C4-2B (cell line): ENCODE measurements around the gene KCNQ5.

Source experiments
- H3K27ac ChIP-seq: fragments of 450-650 bp; 2 replicates; pipeline ENCODE4 v1.5.1; 2017
- CTCF ChIP-seq: fragments of 450-650 bp; conservative IDR thresholded peaks from 2 replicates; pipeline ENCODE4 v1.5.1; 2017; ENCODE audit warnings: mild to moderate bottlenecking
- ZFX ChIP-seq: fragments of 450-650 bp; IDR thresholded peaks from 2 replicates; pipeline ENCODE4 v1.6.1; 2017

Gene KCNQ5

DNA sequence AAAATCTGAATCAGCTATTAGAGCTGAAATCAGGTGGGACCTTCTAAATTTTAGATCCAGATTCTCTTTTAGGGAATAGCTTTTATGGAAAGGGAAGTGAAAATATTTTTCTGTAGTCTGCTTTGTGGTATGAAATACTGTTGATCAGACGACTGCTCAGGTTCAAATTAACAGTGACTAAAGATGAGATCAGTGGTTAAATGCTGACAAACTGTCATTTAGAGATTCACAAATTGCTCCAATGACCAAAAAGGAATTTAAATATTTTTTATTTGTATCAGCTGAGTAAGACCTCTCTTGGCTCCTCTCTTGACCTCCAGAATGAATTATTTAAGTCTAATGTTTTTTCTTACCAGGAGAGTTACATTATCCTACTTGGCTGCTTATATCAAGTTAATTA lies 77.3 kb downstream of the KCNQ5 start:
- no peak for TF ChIP-seq ZFX
- TF ChIP-seq CTCF, result no peak
- H3K27ac ChIP-seq, result no peak overlapping the region

DNA sequence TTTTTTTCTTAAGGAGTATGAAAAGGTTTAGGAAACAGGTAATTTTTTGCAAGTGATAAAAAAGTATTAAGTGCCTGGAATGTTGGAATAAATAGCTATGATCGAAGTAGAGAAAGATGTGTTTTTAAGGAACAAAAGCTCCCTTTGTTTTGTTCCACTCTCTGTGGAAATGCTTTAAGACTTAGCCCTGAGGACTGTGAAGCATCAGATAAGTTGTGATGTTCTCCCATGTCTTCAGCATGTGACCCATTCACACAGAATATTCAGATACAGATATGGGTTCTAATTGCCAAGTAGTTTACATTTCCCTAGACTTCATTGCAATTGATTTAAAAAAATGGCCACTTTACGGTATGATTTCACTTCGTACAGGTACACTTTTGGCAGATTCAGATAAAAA lies 80.6 kb downstream of the KCNQ5 start:
- no peak for TF ChIP-seq ZFX
- no peak for TF ChIP-seq CTCF
- H3K27ac ChIP-seq, result no peak overlapping the region

DNA sequence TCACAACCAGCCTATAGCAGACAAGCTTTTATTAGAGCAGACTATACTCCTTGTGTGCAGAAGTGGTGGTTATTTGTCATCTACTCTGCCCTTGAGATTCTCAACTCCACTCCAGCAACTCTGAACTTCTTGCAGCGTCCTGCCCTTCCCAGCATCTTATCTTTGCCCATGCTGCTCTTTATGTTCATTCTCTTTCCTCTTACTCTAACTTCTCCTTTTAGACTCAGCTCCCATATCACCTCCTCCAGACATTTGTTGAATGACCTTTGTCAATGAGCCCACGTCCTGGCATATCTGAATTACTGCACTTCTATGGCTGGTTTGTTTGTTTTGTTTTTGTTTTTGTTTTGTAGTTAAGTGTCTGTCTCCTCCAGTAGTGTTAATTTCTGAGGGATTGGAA lies 81.2 kb downstream of the KCNQ5 start:
- TF ChIP-seq ZFX, result no peak
- no peak for TF ChIP-seq CTCF
- H3K27ac ChIP-seq, result no peak overlapping the region

- H3K27ac ChIP-seq, result no peak overlapping the region
- TF ChIP-seq CTCF (peak; percentile 19), ZFX (no peak)
Measured at GRCh38 chr6:72704979-72705378, 83.1 kb downstream of the KCNQ5 start.

DNA sequence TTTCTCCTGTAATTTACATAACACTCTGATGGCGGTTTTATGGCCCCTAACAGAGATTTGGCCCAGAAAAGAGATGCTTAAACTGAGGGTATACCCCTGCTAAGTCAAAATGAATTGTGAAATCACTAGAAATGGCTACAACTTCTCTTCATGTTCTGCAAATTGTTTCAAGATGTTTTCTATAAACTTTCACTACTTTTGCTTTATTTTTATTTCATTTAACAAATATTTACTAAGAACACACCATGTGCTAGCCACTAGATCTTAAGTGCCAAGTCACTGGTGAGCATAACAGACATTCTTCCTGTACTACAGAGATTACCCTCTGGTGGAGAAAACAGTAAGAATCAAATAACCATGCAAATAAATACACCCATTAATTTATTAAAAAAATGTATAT lies 87.6 kb downstream of the KCNQ5 start:
- H3K27ac ChIP-seq, result no peak overlapping the region
- TF ChIP-seq ZFX (no peak), CTCF (no peak)

DNA sequence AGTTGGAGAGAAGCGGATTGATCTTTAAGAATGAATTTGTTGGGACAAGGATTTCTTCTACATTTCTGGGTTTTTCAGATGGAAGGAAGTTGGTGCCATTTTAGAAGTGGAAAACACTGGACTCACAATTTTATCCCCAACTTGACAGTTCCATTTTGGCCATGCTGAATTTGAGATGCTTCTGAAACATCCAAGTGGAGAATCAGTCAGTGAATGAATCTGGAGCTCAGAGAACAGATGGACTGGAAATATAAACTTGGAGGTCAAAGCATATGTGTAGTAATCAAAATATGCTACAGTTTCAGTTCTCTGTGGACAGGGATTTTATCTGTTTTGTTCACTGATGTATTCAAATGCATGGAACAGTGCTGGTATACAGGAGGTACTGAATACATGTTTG lies 89.9 kb downstream of the KCNQ5 start:
- H3K27ac ChIP-seq, result no peak overlapping the region
- TF ChIP-seq ZFX (no peak), CTCF (no peak)

GRCh38 chr6:72712910-72713309 lies 91.0 kb downstream of the KCNQ5 start:
- H3K27ac ChIP-seq, result no peak overlapping the region
- TF ChIP-seq CTCF, result no peak
- TF ChIP-seq ZFX, result no peak

DNA sequence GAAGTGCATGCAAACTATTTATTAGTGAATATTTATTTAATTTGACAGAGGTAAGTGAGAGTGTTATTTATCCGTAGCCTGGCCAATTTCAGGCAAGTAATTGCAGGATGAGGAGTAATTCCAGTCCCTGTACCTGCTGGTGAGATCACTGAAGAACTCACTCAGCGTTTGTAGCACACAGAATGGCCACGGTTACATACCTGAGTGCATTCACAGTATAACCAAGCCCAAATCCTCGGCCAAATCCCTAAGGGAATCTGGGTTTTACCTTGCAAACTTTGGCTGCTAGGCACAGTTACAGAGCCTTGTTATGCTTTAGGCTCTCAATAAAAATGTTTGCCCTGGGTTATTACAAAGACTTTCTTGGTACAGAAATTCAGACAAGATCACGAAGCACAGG lies 93.3 kb downstream of the KCNQ5 start:
- TF ChIP-seq CTCF (no peak), ZFX (no peak)
- no peak overlapping the region for H3K27ac ChIP-seq
